K562 (cell line): ENCODE results near the gene PRR36. TPM values are rescaled to one million over a fixed set of nuclear protein-coding genes. Genes with fewer than 3 reads are reported as not detected.

Experiments used
- ATAC-seq: fragments of 200-7000 bp; cut with Tn5 transposase; 3 replicates; pipeline ENCODE4 v1.9.1; 2020; ENCODE audit warnings: moderate library complexity
- BruUV-seq: library from RNA; stranded (reverse); fragments of 400-500 nt; replicated peaks from 2 replicates; lab custom pipeline; 2021; lab: Mats Ljungman, UMichigan
- CTCF ChIA-PET: fragments of 300-600 bp; formaldehyde crosslinking; extraction: SDS; loops from one replicate; lab custom pipeline; 2021; ENCODE audit warnings: low intra/inter-chr PET ratio; lab: Yijun Ruan, JAX
- POLR2A ChIA-PET: fragments of 300-600, 350-650 bp; sonication (Branson Sonifier 250); formaldehyde crosslinking; extraction: SDS; loops from one replicate; lab custom pipeline; 2021; ENCODE audit warnings: antibody characterized with exemption, inconsistent platforms; lab: Yijun Ruan, JAX
- DNase-seq, 4 experiments: peaks; one replicate each; pipeline versions ENCODE4 v3.0.0 to v3.0.0-alpha.2; 2011 to 2018; ENCODE audit warnings: low spot score in 3 of 4, mixed read lengths in 3 of 4; ENCODE audit errors: extremely low read depth in 1 of 4
- FAIRE-seq: peaks from 2 replicates; lab custom pipeline; 2011; peaks lifted over from hg19 to GRCh38; lab: Jason Lieb, UNC
- H2AFZ ChIP-seq: 2 replicates; pipeline ENCODE4 v1.6.0; 2011; ENCODE audit warnings: low read depth, low read length, control low read depth, inconsistent platforms
- H3K27ac ChIP-seq: fragments of 200-600 bp; 3 replicates; pipeline ENCODE4 v1.8.0; 2011; ENCODE audit warnings: low read depth, mild to moderate bottlenecking, control low read depth, inconsistent platforms, low read length, moderate library complexity, mixed read lengths; ENCODE audit errors: extremely low read depth
- H3K27me3 ChIP-seq, 2 experiments: fragments of 300-600 bp in 1 of 2; 2 replicates in 1 of 2; 3 replicates in 1 of 2; pipeline versions ENCODE4 v1.6.0 to v1.8.0; 2011; ENCODE audit warnings: inconsistent platforms in 2 of 2, low read length in 2 of 2, mild to moderate bottlenecking in 1 of 2, mixed read lengths in 1 of 2, moderate library complexity in 1 of 2; ENCODE audit not compliant: control insufficient read depth in 2 of 2, insufficient read depth in 2 of 2
- H3K36me3 ChIP-seq: fragments of 300-600 bp; 3 replicates; pipeline ENCODE4 v1.8.0; 2011; ENCODE audit warnings: mild to moderate bottlenecking, low read length, inconsistent platforms; ENCODE audit not compliant: control insufficient read depth, insufficient read depth
- H3K4me1 ChIP-seq, 2 experiments: fragments of 200-600 bp in 1 of 2; replicated peaks in 1 of 2; 2 replicates in 1 of 2; 3 replicates in 1 of 2; pipeline versions ENCODE4 v1.5.1 to v1.8.0; 2011; ENCODE audit warnings: inconsistent platforms in 2 of 2, low read length in 2 of 2, mild to moderate bottlenecking in 1 of 2, mixed read lengths in 1 of 2, moderate library complexity in 1 of 2; ENCODE audit not compliant: control insufficient read depth in 2 of 2, insufficient read depth in 2 of 2
- H3K4me2 ChIP-seq: 2 replicates; pipeline ENCODE4 v1.6.1; 2011; ENCODE audit warnings: low read length, control low read depth, inconsistent platforms, mixed read lengths; ENCODE audit not compliant: insufficient read depth
- H3K4me3 ChIP-seq: fragments of 200-600 bp; sonication (generic), shearing (Covaris generic); 2 replicates; pipeline ENCODE4 v1.5.1; 2016; ENCODE audit warnings: control low read depth, inconsistent platforms
- H3K79me2 ChIP-seq: fragments of 200-600 bp; 3 replicates; pipeline ENCODE4 v1.8.0; 2011; ENCODE audit warnings: low read length, inconsistent platforms; ENCODE audit not compliant: control insufficient read depth, insufficient read depth
- H3K9ac ChIP-seq, 2 experiments: 2 replicates each; pipeline versions ENCODE4 v1.6.0 to v1.6.1; 2011; ENCODE audit warnings: low read depth in 2 of 2, low read length in 2 of 2, control low read depth in 1 of 2, inconsistent platforms in 1 of 2, mild to moderate bottlenecking in 1 of 2, mixed read lengths in 1 of 2; ENCODE audit not compliant: insufficient read depth in 1 of 2
- H3K9me1 ChIP-seq: one replicate; pipeline ENCODE4 v1.6.0; 2011; ENCODE audit warnings: inconsistent platforms, mild to moderate bottlenecking, low read length, moderate library complexity; ENCODE audit not compliant: control insufficient read depth, insufficient read depth
- H3K9me3 ChIP-seq: replicated peaks from 2 replicates; pipeline ENCODE4 v1.5.1; 2011; ENCODE audit warnings: low read depth, low read length, inconsistent platforms; ENCODE audit not compliant: control insufficient read depth, insufficient read depth
- H4K20me1 ChIP-seq: replicated peaks from 2 replicates; pipeline ENCODE4 v1.6.1; 2011; ENCODE audit warnings: low read length, inconsistent platforms, mixed read lengths; ENCODE audit not compliant: control insufficient read depth, insufficient read depth
- ATF1 ChIP-seq, 2 experiments: fragments of 450-650 bp in 1 of 2; IDR thresholded peaks; 2 replicates each; pipeline ENCODE4 v1.6.1; 2016; ENCODE audit warnings: missing compliant biosample characterization in 1 of 2, missing genetic modification characterization in 1 of 2
- E2F8 ChIP-seq: fragments of 450-650 bp; IDR thresholded peaks from 2 replicates; pipeline ENCODE4 v1.7.1; 2018; ENCODE audit warnings: mild to moderate bottlenecking, low read depth; ENCODE audit not compliant: partially characterized antibody
- ELK1 ChIP-seq: sonication (generic); formaldehyde crosslinking; IDR thresholded peaks from 2 replicates; pipeline ENCODE4 v1.8.1; 2022; ENCODE audit warnings: missing genetic modification reagents
- HDGF ChIP-seq: fragments of 450-650 bp; IDR thresholded peaks from 2 replicates; pipeline ENCODE4 v1.6.1; 2016
- IRF1 ChIP-seq: sonication (generic); formaldehyde crosslinking; IDR thresholded peaks from 2 replicates; pipeline ENCODE4 v1.8.0; 2022; ENCODE audit warnings: missing genetic modification reagents, mild to moderate bottlenecking, borderline replicate concordance
- POLR2AphosphoS5 ChIP-seq: IDR thresholded peaks from 2 replicates; pipeline ENCODE4 v1.6.1; 2011; ENCODE audit warnings: mild to moderate bottlenecking, low read depth, low read length, moderate library complexity; ENCODE audit not compliant: control insufficient read depth, insufficient read depth
- RBFOX2 ChIP-seq: fragments of 200-400 bp; formaldehyde crosslinking; IDR thresholded peaks from 2 replicates; pipeline ENCODE4 v1.6.1; 2017; ENCODE audit warnings: low read depth, mild to moderate bottlenecking, low read length, moderate library complexity
- RFX1 ChIP-seq: fragments of 450-650 bp; IDR thresholded peaks from 2 replicates; pipeline ENCODE4 v1.6.1; 2016; ENCODE audit warnings: mild to moderate bottlenecking, moderate library complexity
- SREBF2 ChIP-seq: sonication (generic); formaldehyde crosslinking; IDR thresholded peaks from 2 replicates; pipeline ENCODE4 v1.4.0; 2020; ENCODE audit warnings: mild to moderate bottlenecking, missing genetic modification reagents
- TFAP4 ChIP-seq: sonication (generic); formaldehyde crosslinking; IDR thresholded peaks from 2 replicates; pipeline ENCODE4 v1.8.0; 2022; ENCODE audit warnings: missing genetic modification reagents, mild to moderate bottlenecking, moderate library complexity, borderline replicate concordance
- ZBTB26 ChIP-seq: fragments of 450-650 bp; formaldehyde crosslinking; IDR thresholded peaks from 2 replicates; pipeline ENCODE4 v1.4.0; 2022; ENCODE audit warnings: missing genetic modification characterization
- ZNF445 ChIP-seq: fragments of 250-450 bp; sonication (Bioruptor Pico); IDR thresholded peaks from 2 replicates; pipeline ENCODE4 v1.4.0; 2020; ENCODE audit warnings: low read depth, mild to moderate bottlenecking, moderate library complexity
- WGBS: fragments of 100-300 bp; shearing (Covaris generic); methylation state at CpG from one replicate; pipeline ENCODE4 v1.1.6; 2016; ENCODE audit warnings: low coverage, mixed read lengths; ENCODE audit not compliant: insufficient coverage; ENCODE audit errors: missing lambda C conversion rate; 5-methylcytosine and 5-hydroxymethylcytosine counted together
- in situ Hi-C: fragments of 300-500 bp; cut with MboI; formaldehyde crosslinking; loops from 4 replicates; pipeline ENCODE4 v1.15.0; 2018; ENCODE audit warnings: inconsistent platforms, mixed read lengths
- intact Hi-C: fragments of 100-400 bp; cut with micrococcal nuclease; formaldehyde crosslinking; loops from 2 replicates; pipeline ENCODE4 v1.14.2; 2022
- polyA plus RNA-seq, 8 experiments: library from polyadenylated mRNA; depleted of rRNA in 4 of 8; stranded (reverse) in 5 of 8; unstranded in 3 of 8; fragments of >200 nt; fragmentation: Nextera tagmentation in 2 of 8; fragmentation: Illumina TruSeq in 1 of 8; extraction: Ambion mirVana in 2 of 8; extraction: Trizol in 1 of 8; gene quantifications; 2 replicates each; pipeline versions ENCODE4 v1.2.1 to v1.2.3, GENCODE V29; 2011 to 2014; ENCODE audit warnings: inconsistent platforms in 1 of 8, missing spikeins in 1 of 8
- total RNA-seq, 7 experiments: library from RNA; depleted of rRNA in 6 of 7; stranded (reverse); fragments of >200 nt in 6 of 7; fragmentation: Illumina TruSeq in 2 of 7; extraction: Trizol in 2 of 7; gene quantifications; 2 replicates each; pipeline versions ENCODE4 v1.2.1 to v1.2.3, GENCODE V29; 2011 to 2021; ENCODE audit warnings: low replicate concordance in 1 of 7

PRR36 gene
- total and polyA plus RNA-seq, 9 of the 15 experiments (the other 6 are each of a cell fraction or from before 2014, with no cell fraction given): 0.05 to 0.42 (median 0.06) TPM; not detected in 6

- in situ Hi-C loops (no loop called here), intact Hi-C loops (no loop called here)
- H3K4me3 ChIP-seq: peak within 1 kb of the TSS; percentile 47
- peak within 1 kb of the TSS; percentile 91 for H2AFZ ChIP-seq
- no peaks in the 10 kb centered on the region for H3K9me1 ChIP-seq
- H4K20me1 ChIP-seq: 0 out of 2 replicates have a peak, but pooled peaks cover 3% of the 10 kb centered on the region
- FAIRE-seq: peak; percentile 100
- H3K4me2 ChIP-seq: peak within 1 kb of the TSS; percentile 83
- ChIA-PET POLR2A (interaction anchor here (0.5 to 1.0 kb wide), 2 partner anchors 30 to 121 kb away, joined by 3 read pairs; no protein-coding TSS in a partner anchor), CTCF (interaction anchor here (0.6 kb wide), 1 partner anchor 200 kb away, joined by 4 read pairs; the partner anchor contains the start of genes PET100 and XAB2)
- no peaks in the 10 kb centered on the region for H3K79me2 ChIP-seq
- no peaks in the 10 kb centered on the region for H3K9me3 ChIP-seq
- H3K9ac ChIP-seq: peak within 1 kb of the TSS; percentile 17 to 88; a peak in 3 of 4 replicates
- no TSS peak for BruUV-seq
- WGBS: 2% methylated on average over 30 of the region's 45 CpGs
- peaks cover 8 to 15% of the 10 kb centered on the region in 2 experiments; a peak in 4 of 5 replicates for H3K27me3 ChIP-seq
- H3K4me1 ChIP-seq: peaks cover 16 to 42% of the 10 kb centered on the region in 2 experiments; a peak in 4 of 5 replicates
- peak; percentile 98 to 99 (median 98) for DNase-seq
- H3K36me3 ChIP-seq: no peaks in the 10 kb centered on the region; the same call in 2 of the 3 replicates
- ATAC-seq: peak; percentile 94
- peak within 1 kb of the TSS; percentile 16; the same call in 2 of the 3 replicates for H3K27ac ChIP-seq
- TF ChIP-seq TFAP4 (peak; percentile 45), RBFOX2 (peak; percentile 24; the same call in 1 of the 2 replicates), ZBTB26 (CRISPR knock-in tag) (no peak), E2F8 (peak; percentile 60), RFX1 (peak; percentile 89), ELK1 (CRISPR knock-in tag) (no peak), ZNF445 (CRISPR knock-in tag) (no peak), HDGF (0 out of 2 replicates have a peak, but pooled peaks have one; percentile 62), SREBF2 (CRISPR knock-in tag) (no peak), ATF1 (CRISPR knock-in tag; IDR thresholded peaks at IDR 0.05) (peak; percentile 45; the same call in 1 of the 2 replicates), ATF1 (tag; IDR thresholded peaks at IDR 0.05) (peak; percentile 97), IRF1 (CRISPR knock-in tag) (no peak), POLR2AphosphoS5 (no peak)
Measured at GRCh38 chr19:7829561-7830271, 44.5 kb downstream of the PRR36 start, which contains the start of gene EVI5L. Gene EVI5L (plus strand): TSS chr19:7830218. CDS start chr19:7846543, 16,325 bp downstream.
